GM18498 (cell line): ENCODE results near the gene JAK1.
"Not testable (repeated sequence)": the region's sequence is repeated elsewhere in the genome, so short reads cannot be mapped to it uniquely, and the experiment has no call there.

Source experiments
- ATAC-seq: cut with Tn5 transposase; IDR thresholded peaks from one replicate; pipeline ENCODE4 v1.9.1; 2021; ENCODE audit warnings: mild to moderate bottlenecking, moderate library complexity; ENCODE audit not compliant: unreplicated experiment

The JAK1 gene

DNA sequence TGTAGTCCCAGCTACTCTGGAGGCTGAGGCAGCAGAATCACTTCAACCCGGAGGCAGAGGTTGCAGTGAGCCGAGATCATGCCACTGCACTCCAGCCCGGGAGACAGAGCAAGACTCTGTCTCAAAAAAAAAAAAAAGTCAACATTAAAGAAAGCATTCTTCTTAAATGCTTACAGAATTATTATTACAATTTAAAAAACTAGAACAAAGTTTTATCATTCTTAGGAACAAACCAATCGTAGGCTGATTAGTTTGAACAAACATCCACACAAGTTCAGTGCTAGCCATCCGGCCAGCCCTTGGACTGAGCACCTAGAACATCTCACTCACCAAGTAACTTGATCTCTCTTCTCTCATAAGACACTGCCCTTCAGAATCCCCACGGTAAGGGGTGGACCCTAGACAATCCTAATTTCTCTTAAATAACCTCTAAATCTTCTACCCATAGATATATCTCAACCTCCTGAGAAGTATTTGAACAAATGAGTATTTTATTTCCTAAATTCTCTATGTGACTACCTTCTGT is 16.0 kb downstream of the JAK1 start:
- no peak for ATAC-seq

DNA sequence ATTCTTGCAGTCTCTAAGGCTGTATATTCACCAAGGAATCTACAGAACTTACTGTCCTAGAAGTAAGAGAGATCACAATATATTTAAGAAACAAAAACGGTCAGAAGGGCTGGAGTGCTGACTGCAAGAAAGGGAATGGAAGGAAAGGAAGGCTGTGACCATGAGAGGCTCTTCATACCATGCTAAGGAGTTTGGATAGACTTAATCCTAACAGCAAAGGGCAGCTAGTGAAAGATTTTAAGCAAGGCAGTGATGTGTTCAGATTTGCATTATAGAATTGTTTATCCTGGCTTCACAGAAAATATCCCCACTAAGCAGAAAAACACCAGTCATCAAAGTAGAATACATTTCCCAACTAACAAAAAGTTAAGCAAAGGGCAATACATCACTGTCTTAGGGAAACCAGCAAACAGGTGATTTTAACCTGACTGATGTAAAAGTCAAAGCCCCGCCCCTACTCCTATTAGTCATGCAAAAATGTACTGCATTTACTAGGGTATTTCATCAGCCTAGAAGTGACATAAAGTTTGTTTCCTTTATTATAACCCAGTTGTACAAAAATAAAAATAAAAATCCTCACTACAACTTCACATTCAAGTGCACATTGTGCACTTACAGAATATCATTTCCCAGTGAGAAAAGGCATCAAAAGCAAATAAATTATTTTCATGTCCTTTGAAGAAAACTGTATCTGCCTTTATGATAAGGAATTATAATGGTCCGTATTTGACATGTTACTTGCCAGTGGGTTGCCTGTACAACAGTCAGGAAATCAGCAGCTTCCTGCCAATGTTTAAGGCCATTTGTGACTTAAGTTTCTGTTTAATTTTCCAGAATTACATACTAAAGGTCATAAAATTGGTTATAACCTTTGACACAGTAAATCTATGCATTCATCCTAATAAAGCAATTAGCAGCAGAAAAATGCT is 17.2 kb downstream of the JAK1 start:
- no peak for ATAC-seq

DNA sequence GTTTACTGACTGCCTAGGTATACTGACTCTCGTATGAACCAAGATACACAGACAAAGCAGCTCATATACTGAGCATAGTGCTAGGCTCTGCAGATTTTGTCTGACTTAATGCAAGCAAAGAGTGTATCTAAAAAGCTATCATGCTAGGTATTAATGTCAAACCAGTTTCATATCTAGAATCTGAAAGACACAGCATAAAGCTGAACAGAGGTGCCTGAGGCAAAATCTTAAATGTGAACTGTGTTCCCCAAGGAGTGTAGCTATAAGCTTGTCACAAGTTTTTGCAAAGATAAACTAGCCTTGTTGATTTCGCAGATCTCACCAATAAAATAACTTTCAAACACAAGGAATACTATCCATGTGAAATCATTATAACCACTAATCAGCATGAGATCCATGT is 18.1 kb downstream of the JAK1 start:
- no peak for ATAC-seq

DNA sequence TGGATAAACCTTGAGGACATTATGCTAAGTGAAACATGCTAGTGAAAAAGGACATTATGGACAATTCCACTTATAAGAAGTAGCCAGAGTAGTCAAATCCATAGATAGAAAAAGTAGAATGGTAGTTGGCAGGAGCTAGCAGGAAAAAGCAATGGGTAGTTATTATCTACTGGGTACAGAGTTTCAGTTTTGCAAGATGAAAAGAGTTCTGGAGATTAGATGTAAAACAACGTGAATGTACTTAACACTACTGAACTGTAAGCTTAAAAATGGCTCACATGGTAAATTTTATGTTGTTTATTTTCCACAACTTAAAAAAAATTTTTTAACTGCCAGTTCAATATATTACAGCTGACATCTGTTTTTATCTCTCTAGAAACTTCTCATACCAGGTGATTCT is 19.4 kb downstream of the JAK1 start:
- ATAC-seq = no peak

DNA sequence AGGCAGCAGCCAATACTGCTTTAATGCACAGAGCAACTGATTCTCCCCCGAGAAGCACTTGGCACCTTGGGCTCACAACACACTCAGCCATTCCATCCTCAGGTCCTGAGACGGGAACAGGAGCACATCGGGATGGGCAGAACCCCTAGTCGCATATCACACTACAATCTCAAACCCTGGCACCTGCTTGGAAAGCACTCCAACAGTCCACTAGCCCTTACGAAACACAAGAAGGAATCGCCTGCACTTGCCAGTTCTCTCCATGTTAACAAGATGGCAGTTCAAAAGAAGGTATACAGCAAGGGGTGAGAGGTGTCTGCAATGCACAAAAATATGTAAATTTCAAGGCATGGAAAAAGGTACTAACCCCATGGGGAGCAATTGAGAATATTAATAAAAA is 21.4 kb downstream of the JAK1 start:
- no peak for ATAC-seq

DNA sequence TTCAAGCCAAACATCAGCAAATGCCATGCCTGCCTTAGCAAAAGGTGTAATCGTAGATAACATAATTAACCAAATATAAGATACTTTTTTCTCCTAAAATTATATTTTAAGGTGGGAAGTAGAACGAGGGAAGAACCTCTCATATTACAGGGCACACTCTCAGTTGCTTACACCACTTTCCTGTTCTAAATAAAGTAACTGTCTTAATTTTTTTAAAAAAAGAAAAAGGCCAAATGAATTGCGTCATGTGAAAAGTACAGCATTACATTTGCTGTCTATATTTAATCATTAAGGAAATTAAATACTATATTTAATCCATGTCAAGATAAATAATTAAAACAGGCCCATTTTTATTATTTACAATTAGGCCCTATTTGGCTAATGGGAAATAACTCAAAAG is 23.7 kb downstream of the JAK1 start:
- ATAC-seq = no peak

DNA sequence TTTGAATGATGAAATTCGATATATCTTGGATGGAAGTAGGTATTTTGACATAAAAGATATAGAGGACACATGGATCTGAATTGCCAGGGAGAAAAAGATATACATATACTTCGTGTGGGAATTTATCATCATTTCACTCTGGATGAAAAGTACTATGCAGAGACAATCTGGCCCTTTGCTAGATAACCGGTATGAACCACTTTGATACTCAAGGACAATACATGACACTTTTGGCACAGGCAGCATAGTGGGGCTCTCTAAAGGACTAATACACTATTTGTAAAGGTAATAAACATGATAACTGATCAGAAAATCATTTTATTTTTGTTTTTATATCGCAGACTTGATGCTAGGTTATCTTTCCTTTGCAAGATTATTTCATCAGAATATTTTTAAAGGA is 24.2 kb downstream of the JAK1 start:
- ATAC-seq = no peak

DNA sequence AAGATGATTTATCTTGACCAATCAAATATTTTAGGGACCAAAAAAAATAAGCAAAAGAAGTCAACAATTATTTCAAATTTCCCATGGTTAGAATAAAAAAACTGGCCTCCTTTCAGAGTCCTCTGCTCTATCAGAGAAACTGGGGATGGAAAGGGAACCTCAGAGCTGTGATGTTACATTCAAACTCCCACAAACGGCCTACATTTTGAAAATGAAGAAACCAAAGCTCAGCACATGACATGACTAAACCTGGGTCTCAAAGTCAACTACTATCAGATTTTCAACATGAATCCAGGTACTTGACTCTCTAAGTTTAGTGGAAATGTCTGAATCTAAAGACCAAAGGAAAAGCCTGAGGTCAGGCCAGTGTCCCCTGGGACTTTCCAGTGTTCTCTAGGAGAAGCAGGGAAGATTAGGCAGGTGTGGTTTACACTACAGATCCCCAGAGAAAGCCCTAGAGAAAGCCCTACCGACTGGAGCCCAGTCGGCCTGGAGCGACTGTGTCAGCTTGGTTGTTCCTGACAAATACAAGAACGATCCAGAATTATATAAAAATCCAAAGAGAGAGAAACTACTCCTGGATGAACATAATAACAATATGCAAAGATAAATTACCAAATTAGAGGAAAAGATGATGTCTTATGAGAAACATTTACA is 24.8 kb downstream of the JAK1 start:
- no peak for ATAC-seq

DNA sequence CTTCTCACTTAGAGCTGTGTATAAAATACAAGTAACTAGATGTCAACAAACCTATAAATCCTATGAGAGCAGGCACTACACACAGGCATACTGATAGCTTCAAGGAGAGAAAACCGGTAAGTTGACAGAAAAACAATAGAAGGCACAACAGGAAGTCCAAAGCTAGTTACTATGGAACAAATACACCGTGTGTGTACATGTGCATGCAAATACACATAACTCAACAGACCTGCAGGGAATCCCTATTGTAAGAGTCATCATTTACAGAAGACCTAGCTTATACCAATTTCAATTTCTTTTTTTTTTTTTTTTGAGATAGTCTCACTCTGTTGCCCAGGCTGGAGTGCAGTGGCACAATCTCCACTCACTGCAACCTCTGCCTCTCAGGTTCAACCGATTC is 26.3 kb downstream of the JAK1 start:
- no peak for ATAC-seq

DNA sequence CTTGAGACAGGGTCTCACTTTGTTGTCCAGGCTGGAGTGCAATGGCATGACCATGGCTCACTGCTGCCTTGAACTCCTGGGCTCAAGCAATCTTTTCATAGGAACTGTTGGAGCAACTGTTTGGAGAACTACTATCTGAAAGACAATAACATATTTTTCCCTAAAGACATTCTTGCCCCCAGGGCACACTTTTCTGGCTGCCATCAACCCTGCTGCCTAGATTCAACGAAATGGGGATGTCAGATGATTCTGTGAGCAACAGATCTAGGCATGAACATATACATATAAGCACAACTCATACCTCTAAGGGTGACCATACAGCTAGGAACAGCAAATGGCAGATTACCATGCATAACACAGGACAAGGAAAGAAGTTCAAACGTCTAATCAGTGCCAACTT is 27.4 kb downstream of the JAK1 start:
- no peak for ATAC-seq

DNA sequence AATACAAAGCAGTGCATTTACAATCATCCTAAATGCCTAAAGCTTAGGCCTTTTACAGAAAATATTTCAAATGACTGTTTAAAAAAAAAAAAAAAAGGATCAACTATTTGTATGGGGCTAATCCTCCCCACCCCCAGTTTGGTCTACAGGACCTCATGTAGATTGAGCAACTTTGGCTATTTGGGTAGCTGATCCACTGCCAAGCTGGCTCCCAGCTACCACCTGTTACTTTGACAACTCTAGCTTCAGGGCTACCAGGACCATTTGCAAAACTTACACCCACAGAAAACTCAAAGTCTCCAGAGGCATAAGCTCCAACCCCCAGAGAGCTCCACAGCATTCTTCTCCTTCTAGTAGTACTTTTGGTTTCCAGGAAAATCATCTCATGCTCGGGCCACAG is 29.4 kb downstream of the JAK1 start:
- no peak for ATAC-seq

DNA sequence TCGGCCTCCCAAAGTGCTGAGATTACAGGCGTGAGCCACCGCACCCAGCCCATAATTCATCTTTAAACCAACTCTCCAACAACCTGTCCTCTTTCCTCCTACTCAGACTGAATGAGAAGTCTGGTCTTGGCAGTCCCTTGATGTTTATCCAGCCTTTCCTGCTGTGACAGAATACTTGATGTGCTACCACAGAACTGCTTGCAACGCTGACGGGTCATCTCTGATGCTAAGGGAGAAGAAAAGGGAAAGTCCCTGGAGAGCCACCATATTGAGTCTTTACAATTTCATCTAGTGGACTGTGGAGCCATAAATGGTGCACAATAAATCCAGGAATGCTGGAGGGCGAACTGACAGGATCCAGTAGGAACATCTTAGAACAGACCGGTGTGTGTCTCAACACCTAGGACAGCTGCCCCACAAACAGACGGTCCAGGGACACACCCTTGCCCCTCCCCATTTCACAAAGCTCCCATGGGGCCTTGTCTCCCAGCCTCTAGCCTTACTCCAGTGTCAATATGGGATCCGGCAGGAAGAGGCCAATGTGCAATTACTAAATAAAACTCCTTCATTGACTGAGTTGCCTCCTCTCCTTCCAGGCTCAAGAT is 30.7 kb downstream of the JAK1 start:
- ATAC-seq = no peak

DNA sequence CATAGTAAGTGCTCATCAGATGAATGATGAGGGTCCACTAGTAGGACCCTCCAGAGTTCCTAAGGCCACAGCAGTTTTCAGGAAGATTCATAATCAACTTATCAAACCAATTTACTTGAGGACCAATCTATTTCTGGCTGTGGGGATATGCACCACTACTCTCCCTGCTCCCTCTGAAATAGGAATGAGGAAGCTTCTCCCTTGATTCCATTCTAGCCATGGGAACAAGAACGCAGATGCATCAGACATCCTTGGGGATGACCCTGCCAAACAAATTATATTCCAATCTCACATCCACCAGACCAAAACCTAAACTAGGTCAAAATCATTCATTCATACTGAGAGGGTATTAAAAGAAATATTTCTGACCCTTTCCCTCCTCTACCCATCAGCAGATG is 31.5 kb downstream of the JAK1 start:
- ATAC-seq = no peak

DNA sequence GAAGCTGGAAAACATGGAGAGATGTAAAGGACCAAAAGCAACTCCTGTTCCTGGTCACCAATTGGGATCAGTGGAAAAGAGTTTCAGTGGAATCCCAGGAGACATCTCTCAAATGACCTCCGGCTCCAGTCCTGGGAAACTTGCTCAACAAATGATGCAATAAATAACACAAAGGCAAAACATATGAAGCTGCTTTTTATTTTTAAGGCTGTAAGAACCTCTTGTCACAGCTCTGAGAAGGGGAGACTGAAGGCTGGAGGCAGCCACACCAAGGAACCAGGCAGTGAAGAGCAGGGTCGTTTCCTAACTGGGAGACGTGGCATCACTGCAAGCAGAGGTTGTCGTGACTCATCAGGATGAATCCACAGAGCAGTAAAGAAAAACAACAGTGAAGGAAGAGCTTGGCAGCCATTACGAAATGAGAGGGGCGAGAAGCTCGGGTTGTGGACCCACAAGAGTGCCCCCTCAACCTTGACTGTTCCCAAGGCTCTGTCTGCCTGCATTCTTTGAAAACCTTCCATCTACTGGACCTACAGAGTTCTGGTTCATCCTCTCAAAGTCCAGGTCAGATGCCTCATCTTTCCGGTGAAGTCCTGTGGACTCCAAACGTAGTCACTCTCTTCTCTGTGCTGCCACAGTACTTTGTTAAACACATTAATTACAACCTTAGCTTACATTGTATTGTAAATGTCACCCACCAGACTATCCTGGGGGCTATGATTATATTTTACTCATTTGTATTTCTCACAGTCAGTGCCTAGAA is 32.1 kb downstream of the JAK1 start:
- ATAC-seq = no peak

DNA sequence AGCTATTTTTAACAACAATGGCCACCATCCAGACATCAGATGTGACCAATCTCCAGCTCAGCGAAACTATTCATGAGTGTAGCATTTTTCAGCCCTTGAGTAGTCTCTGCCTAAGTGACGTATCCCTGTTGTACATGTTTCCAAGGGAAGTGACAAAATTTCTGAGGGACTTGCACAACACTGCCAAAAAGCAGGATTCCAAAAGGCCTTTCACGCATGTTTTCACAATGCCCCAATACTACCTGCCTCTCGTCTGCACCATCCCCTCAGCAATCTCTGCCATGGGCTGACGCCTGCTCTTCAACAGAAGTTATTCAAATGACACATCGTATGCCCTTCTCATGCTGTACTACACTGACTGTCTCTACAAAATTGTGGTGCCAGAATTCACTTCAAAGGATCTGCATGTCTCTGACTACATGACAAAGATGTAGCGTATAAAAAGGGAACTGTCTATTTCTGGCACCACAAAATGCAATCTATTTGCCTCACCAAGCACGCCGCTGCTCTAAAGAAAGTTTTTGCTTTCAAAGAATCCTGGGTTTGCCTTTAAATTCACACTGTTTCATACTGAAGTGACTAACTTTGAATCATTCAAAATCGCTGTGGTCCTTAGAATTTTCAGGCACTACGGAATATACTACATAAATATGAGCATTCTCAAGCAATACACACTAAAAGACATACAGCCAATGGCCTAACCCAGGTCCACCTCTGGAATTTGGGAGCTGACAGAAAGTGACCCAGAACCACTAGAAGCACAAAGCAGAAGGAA is 32.9 kb downstream of the JAK1 start:
- no peak for ATAC-seq

DNA sequence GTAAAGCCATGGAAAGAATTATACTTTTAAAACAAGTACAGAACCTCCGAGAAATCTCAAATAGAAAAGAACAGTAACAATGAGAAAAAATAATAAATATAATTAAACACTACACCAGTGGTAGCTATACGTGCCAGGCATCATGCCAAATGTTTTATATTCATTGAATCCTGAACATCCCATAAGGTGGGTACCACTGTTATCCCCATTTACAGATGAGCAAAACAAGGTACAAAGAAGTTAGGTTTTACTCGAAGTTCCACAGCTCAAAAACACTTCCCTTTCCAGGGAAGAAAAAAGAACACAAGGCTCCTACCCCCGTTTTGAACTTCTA is 33.4 kb downstream of the JAK1 start:
- no peak for ATAC-seq

DNA sequence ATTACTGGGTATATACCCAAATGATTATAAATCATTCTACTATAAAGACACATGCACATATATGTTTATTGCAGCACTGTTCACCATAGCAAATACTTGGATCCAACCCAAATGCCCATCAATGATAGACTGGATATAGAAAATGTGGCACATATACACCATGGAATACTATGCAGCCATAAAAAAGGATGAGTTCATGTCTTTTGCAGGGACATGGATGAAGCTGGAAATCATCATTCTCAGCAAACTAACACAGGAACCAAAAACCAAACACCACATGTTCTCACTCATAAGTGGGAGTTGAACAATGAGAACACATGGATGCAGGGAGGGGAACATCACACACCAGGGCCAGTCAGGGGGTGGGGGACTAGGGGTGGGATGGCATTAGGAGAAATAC is 35.7 kb downstream of the JAK1 start:
- ATAC-seq = not testable (repeated sequence)

DNA sequence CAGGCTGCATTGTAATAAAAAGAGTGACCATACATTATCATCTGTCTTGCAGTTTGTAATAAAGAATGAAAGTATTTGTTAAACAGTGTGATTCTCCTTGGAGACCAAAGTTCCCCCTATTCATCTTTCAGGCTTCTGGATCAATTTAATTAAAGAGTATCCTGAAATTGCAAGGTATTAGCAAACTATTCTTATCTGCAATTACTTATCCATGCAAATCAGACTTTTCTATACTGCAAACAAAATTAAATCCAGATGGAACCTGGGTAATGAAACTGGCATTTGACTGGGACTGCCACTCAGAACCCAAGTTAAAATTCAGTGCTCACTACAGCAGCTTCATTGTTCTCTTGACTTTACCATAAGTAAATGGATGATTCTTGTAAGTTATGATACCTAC is 37.1 kb downstream of the JAK1 start:
- no peak for ATAC-seq

DNA sequence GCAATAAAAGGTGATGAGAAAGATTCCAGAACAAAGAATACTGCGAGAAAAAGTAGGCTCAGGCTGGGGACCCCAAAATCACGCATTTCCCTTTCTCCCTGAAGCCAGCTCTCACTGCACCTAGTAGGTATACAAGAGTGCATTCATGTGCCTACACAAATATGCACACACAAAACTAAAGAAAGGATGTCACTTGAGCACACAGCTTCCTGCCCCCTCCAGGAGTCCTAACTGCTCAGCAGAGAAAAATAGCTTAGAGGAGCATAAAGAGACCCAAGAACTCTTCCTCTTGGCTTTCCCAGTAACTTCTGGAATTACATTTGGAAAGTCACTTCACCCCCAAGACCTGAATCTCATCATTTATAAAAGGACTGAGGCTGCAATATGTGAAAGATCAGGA is 38.0 kb downstream of the JAK1 start:
- no peak for ATAC-seq

DNA sequence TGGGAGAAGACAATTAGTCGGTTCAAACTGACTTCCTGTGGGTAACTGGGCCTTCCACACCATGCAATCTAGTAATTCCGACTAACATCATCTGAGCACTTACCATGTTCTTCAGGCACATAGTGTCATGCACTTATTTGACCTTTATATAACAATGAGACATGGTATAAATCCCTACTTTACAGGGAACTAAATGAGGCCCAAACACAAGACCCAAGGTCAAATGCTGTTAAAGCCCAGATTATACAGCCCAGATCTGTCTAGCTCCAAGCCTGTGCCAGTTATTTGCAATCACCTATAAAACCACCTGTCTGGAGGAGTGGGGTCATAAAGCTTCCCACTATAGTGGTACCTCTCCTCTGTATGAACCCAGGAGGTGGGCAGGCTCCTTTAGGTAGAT is 40.8 kb downstream of the JAK1 start:
- ATAC-seq = no peak
